Gastrocnemius medialis (tissue), 4 donors: ENCODE measurements around the gene CERS1. TPM values are rescaled to one million over a fixed set of nuclear protein-coding genes. Genes with fewer than 3 reads are reported as not detected.

Experiments used
- ATAC-seq, 2 donors: fragments of 150-250 bp; one replicate each; pipeline ENCODE4 v1.9.1; 2016
- DNase-seq, 2 donors: peaks; one replicate each; pipeline ENCODE4 v3.0.0-alpha.2; 2019
- H3K27ac ChIP-seq, 4 donors: fragments of 200-600 bp; sonication (generic); 1 replicate in 1 of 4; 2 replicates in 3 of 4; pipeline ENCODE4 v1.5.1; 2016 to 2018; ENCODE audit warnings: mild to moderate bottlenecking in 2 of 4, moderate library complexity in 1 of 4
- H3K27me3 ChIP-seq, 3 donors: fragments of 200-600 bp; sonication (generic) in 2 of 3; 1 replicate in 1 of 3; 2 replicates in 2 of 3; pipeline versions ENCODE4 v1.5.1 to v1.6.0; 2016 to 2019; ENCODE audit warnings: mild to moderate bottlenecking in 1 of 3, moderate library complexity in 1 of 3
- H3K36me3 ChIP-seq, 2 donors: fragments of 200-600 bp; sonication (generic) in 1 of 2; one replicate each; pipeline ENCODE4 v1.5.1; 2017 to 2018
- H3K4me1 ChIP-seq, 2 donors: fragments of 200-600 bp; sonication (generic) in 1 of 2; one replicate each; pipeline ENCODE4 v1.5.1; 2016 to 2017; ENCODE audit warnings: mild to moderate bottlenecking in 2 of 2
- H3K4me3 ChIP-seq, 4 donors: fragments of 200-600 bp; sonication (generic) in 3 of 4; 1 replicate in 1 of 4; 2 replicates in 3 of 4; pipeline ENCODE4 v1.5.1; 2016 to 2019; ENCODE audit warnings: mild to moderate bottlenecking in 2 of 4
- H3K9me3 ChIP-seq, 3 donors: fragments of 200-600 bp; sonication (generic) in 2 of 3; 1 replicate in 1 of 3; 2 replicates in 2 of 3; pipeline ENCODE4 v1.5.1; 2016 to 2019
- CTCF ChIP-seq, 5 experiments: fragments of 450-650 bp in 3 of 5; fragments of 200-600 bp in 2 of 5; sonication (generic) in 2 of 5; IDR thresholded peaks in 4 of 5; conservative IDR thresholded peaks in 1 of 5; 1 replicate in 4 of 5; 2 replicates in 1 of 5; pipeline ENCODE4 v1.5.1; 2016 to 2019; ENCODE audit warnings: antibody characterized with exemption in 5 of 5, mild to moderate bottlenecking in 3 of 5, moderate library complexity in 3 of 5
- POLR2A ChIP-seq, 2 donors: fragments of 450-650 bp; IDR thresholded peaks; one replicate each; pipeline ENCODE4 v1.6.1; 2017; ENCODE audit warnings: antibody characterized with exemption in 2 of 2, mild to moderate bottlenecking in 2 of 2, moderate library complexity in 2 of 2
- in situ Hi-C, 4 donors: fragments of 200-750 bp; cut with MboI; loops; one replicate each; pipeline versions ENCODE4 v1.15.0 to v1.8.0; 2017; ENCODE audit warnings: low sequenced_read_pairs in 4 of 4
- intact Hi-C: fragments of 100-400 bp; cut with DNase I; formaldehyde crosslinking; loops from one replicate; pipeline ENCODE4 v1.15.1; 2023; ENCODE audit warnings: low total_unique reads
- total RNA-seq, 4 donors: library from RNA; depleted of rRNA; stranded (reverse); fragments of >200 nt; gene quantifications; one replicate each; pipeline versions ENCODE4 v1.1.0 to v1.2.3, GENCODE V29; 2016

The CERS1 gene
- total RNA-seq, 4 donors from 2014 or later, result 1.1 to 6.9 (median 3.3) TPM

- no peak overlapping the region for H3K27ac ChIP-seq
- no peaks in the 10 kb centered on the region for H3K27me3 ChIP-seq
- H3K9me3 ChIP-seq, result no peaks in the 10 kb centered on the region
- in situ Hi-C loops (no loop called here), intact Hi-C loops (no loop called here)
- no peak overlapping the region for H3K4me3 ChIP-seq
- H3K4me1 ChIP-seq, result peaks cover 0 to 7% of the 10 kb centered on the region in 2 donors
- ATAC-seq (peak in 1 of 2 donors; percentile 63), DNase-seq (peak in 1 of 2 donors; percentile 60)
- TF ChIP-seq CTCF (IDR thresholded peaks at IDR 0.05 in 4 of 5, conservative IDR thresholded peaks at IDR 0.05 in 1 of 5), result no peak
- TF ChIP-seq POLR2A (IDR thresholded peaks at IDR 0.05), result no peak
- H3K36me3 ChIP-seq, result peaks cover 0 to 30% of the 10 kb centered on the region in 2 donors
These were observed 4.9 kb upstream of the CERS1 start for GRCh38 chr19:18900700-18901481.

- intact Hi-C loops, result loop anchor here (10.0 kb wide), 1 partner anchor 135 kb away; the partner anchor contains the start of genes ARMC6 and SUGP2
- Histone ChIP-seq H3K9me3 (no peaks in the 10 kb centered on the region), H3K36me3 (peaks cover 0 to 20% of the 10 kb centered on the region in 2 donors), H3K4me1 (peaks cover 0 to 13% of the 10 kb centered on the region in 2 donors), H3K4me3 (no peak overlapping the region), H3K27ac (no peak overlapping the region), H3K27me3 (no peaks in the 10 kb centered on the region)
- ATAC-seq, result no peak
- TF ChIP-seq CTCF (IDR thresholded peaks at IDR 0.05 in 4 of 5, conservative IDR thresholded peaks at IDR 0.05 in 1 of 5) (no peak), POLR2A (IDR thresholded peaks at IDR 0.05) (no peak)
- in situ Hi-C loops, result no loop called here
- DNase-seq, result no peak
These were observed 3.9 kb upstream of the CERS1 start for GRCh38 chr19:18899624-18900560.

GRCh38 chr19:18898607-18899408 is 2.9 kb upstream of the CERS1 start:
- no peak for DNase-seq
- in situ Hi-C loops, result no loop called here
- peaks cover 0 to 15% of the 10 kb centered on the region in 2 donors for H3K36me3 ChIP-seq

More at GRCh38 chr19:18898607-18899408, 2.9 kb upstream of the CERS1 start:
- Histone ChIP-seq H3K27me3 (no peaks in the 10 kb centered on the region), H3K27ac (no peak overlapping the region), H3K4me3 (no peak overlapping the region), H3K4me1 (peaks cover 1 to 24% of the 10 kb centered on the region in 2 donors), H3K9me3 (no peaks in the 10 kb centered on the region)
- ATAC-seq, result no peak
- intact Hi-C loops, result loop anchor here (10.0 kb wide), 1 partner anchor 136 kb away; the partner anchor contains the start of genes ARMC6 and SUGP2
- no peak for TF ChIP-seq POLR2A (IDR thresholded peaks at IDR 0.05)
- TF ChIP-seq CTCF (IDR thresholded peaks at IDR 0.05 in 4 of 5, conservative IDR thresholded peaks at IDR 0.05 in 1 of 5), result no peak
